CD14-positive monocyte (primary cell): Measurements from ENCODE around the gene TACC2. TPM values are rescaled to one million over a fixed set of nuclear protein-coding genes. Genes with fewer than 3 reads are reported as not detected.

Experiments used
- DNase-seq, 3 donors: peaks; one replicate each; pipeline ENCODE4 v3.0.0-alpha.2; 2011 to 2022
- H2AFZ ChIP-seq: 2 replicates; pipeline ENCODE4 v1.6.0; 2012; ENCODE audit warnings: mild to moderate bottlenecking, low read depth, low read length, inconsistent platforms; ENCODE audit not compliant: insufficient read depth, poor library complexity, severe bottlenecking
- H3K27ac ChIP-seq, 2 donors: 1 replicate in 1 of 2; 2 replicates in 1 of 2; pipeline ENCODE4 v1.5.1; 2012 to 2013; ENCODE audit warnings: low read length in 2 of 2, control low read depth in 1 of 2, inconsistent platforms in 1 of 2, low read depth in 1 of 2, mild to moderate bottlenecking in 1 of 2
- H3K27me3 ChIP-seq, 2 donors: one replicate each; pipeline versions ENCODE4 v1.6.0 to v1.6.1; 2011 to 2013; ENCODE audit warnings: low read length in 2 of 2; ENCODE audit not compliant: control insufficient read depth in 2 of 2, insufficient read depth in 2 of 2
- H3K36me3 ChIP-seq, 2 donors: replicated peaks in 1 of 2; 1 replicate in 1 of 2; 2 replicates in 1 of 2; pipeline versions ENCODE4 v1.5.1 to v1.6.1; 2012 to 2013; ENCODE audit warnings: low read length in 2 of 2, control low read depth in 1 of 2, inconsistent platforms in 1 of 2, mild to moderate bottlenecking in 1 of 2; ENCODE audit not compliant: insufficient read depth in 2 of 2, control insufficient read depth in 1 of 2
- H3K4me1 ChIP-seq, 2 donors: 1 replicate in 1 of 2; 2 replicates in 1 of 2; pipeline versions ENCODE4 v1.5.1 to v1.6.1; 2012 to 2013; ENCODE audit warnings: low read length in 2 of 2, control low read depth in 1 of 2, inconsistent platforms in 1 of 2, mild to moderate bottlenecking in 1 of 2, moderate library complexity in 1 of 2; ENCODE audit not compliant: insufficient read depth in 2 of 2, control insufficient read depth in 1 of 2
- H3K4me2 ChIP-seq: replicated peaks from 2 replicates; pipeline ENCODE3; 2012; ENCODE audit warnings: low read length, moderate library complexity, mild to moderate bottlenecking; ENCODE audit not compliant: poor library complexity, severe bottlenecking; ENCODE audit errors: extremely low read depth
- H3K4me3 ChIP-seq, 3 experiments: fragments of 200-600 bp in 1 of 3; sonication (generic) in 1 of 3; replicated peaks in 1 of 3; 1 replicate in 2 of 3; 2 replicates in 1 of 3; pipeline ENCODE4 v1.5.1; 2011 to 2013; ENCODE audit warnings: low read length in 3 of 3, mild to moderate bottlenecking in 3 of 3, control low read depth in 2 of 3, low read depth in 2 of 3, inconsistent platforms in 1 of 3, moderate library complexity in 1 of 3
- H3K79me2 ChIP-seq: 2 replicates; pipeline ENCODE4 v1.6.0; 2012; ENCODE audit warnings: mild to moderate bottlenecking, control low read depth, inconsistent platforms, low read length, moderate library complexity; ENCODE audit not compliant: insufficient read depth
- H3K9ac ChIP-seq: 2 replicates; pipeline ENCODE4 v1.6.0; 2017; ENCODE audit warnings: low read length, mild to moderate bottlenecking; ENCODE audit not compliant: insufficient read depth, poor library complexity, severe bottlenecking
- H3K9me3 ChIP-seq, 2 donors: replicated peaks in 1 of 2; 1 replicate in 1 of 2; 2 replicates in 1 of 2; pipeline versions ENCODE4 v1.5.1 to v1.6.1; 2012 to 2013; ENCODE audit warnings: low read length in 2 of 2, control low read depth in 1 of 2; ENCODE audit not compliant: control insufficient read depth in 1 of 2, insufficient read depth in 1 of 2
- H4K20me1 ChIP-seq: 2 replicates; pipeline ENCODE4 v1.6.0; 2012; ENCODE audit warnings: mild to moderate bottlenecking, low read length, control low read depth, moderate library complexity; ENCODE audit not compliant: insufficient read depth
- H3K27ac Mint-ChIP-seq, 7 donors: one replicate each; pipeline ENCODE4 v1.8.0; 2020; ENCODE audit warnings: mild to moderate bottlenecking in 7 of 7, mixed read lengths in 7 of 7, moderate library complexity in 6 of 7, inconsistent platforms in 2 of 7
- H3K27me3 Mint-ChIP-seq, 3 donors: one replicate each; pipeline ENCODE4 v1.8.0; 2021 to 2022; ENCODE audit warnings: low read depth in 3 of 3, mild to moderate bottlenecking in 3 of 3, mixed read lengths in 3 of 3, moderate library complexity in 3 of 3, inconsistent platforms in 1 of 3
- H3K36me3 Mint-ChIP-seq, 2 donors: one replicate each; pipeline ENCODE4 v1.8.0; 2020; ENCODE audit warnings: mixed read lengths in 2 of 2, inconsistent platforms in 1 of 2, mild to moderate bottlenecking in 1 of 2
- H3K4me1 Mint-ChIP-seq: one replicate; pipeline ENCODE4 v1.8.0; 2020; ENCODE audit warnings: mild to moderate bottlenecking, mixed read lengths
- H3K4me3 Mint-ChIP-seq, 2 donors: one replicate each; pipeline ENCODE4 v1.8.0; 2020; ENCODE audit warnings: mild to moderate bottlenecking in 2 of 2, mixed read lengths in 2 of 2, moderate library complexity in 1 of 2
- H3K9me3 Mint-ChIP-seq, 7 donors: one replicate each; pipeline ENCODE4 v1.8.0; 2020 to 2022; ENCODE audit warnings: mixed read lengths in 7 of 7, mild to moderate bottlenecking in 6 of 7, moderate library complexity in 6 of 7, inconsistent platforms in 2 of 7
- WGBS: methylation state at CpG from one replicate; pipeline ENCODE4 v1.1.5; 2013; ENCODE audit warnings: missing lambda C conversion rate; ENCODE audit not compliant: insufficient coverage; 5-methylcytosine and 5-hydroxymethylcytosine counted together
- intact Hi-C, 2 donors: fragments of 100-400 bp; cut with micrococcal nuclease; formaldehyde crosslinking; loops; one replicate each; pipeline versions ENCODE4 v1.15.0 to v1.15.1; 2023
- polyA plus RNA-seq, 3 donors: library from polyadenylated mRNA; depleted of rRNA in 1 of 3; unstranded in 2 of 3; stranded (reverse) in 1 of 3; fragments of 300-500 nt in 2 of 3; fragments of >200 nt in 1 of 3; fragmentation: Illumina TruSeq in 2 of 3; gene quantifications; 1 replicate in 2 of 3; 2 replicates in 1 of 3; pipeline ENCODE4 v1.2.3, GENCODE V29; 2012 to 2021
- TF ChIP-seq, protein P1 (sequence below): fragments of 200-600 bp; IDR thresholded peaks from one replicate; pipeline ENCODE4 v1.8.0; 2022; ENCODE audit warnings: antibody characterized with exemption, mild to moderate bottlenecking

Gene TACC2
- polyA plus RNA-seq, 3 donors = 0.03 TPM; not detected in 2

- no peak overlapping the region for H3K4me3 Mint-ChIP-seq
Observed at GRCh38 chr10:122173337-122173736, 184.4 kb downstream of the TACC2 start.

GRCh38 chr10:122173766-122174435, 184.9 kb downstream of the TACC2 start:
- no peaks in the 10 kb centered on the region for H3K9me3 ChIP-seq
- peaks cover 12 to 25% (median 25%) of the 10 kb centered on the region in 3 donors for H3K27me3 Mint-ChIP-seq
- intact Hi-C loops = no loop called here
- H3K27ac ChIP-seq = no peak overlapping the region
- no peak overlapping the region for H2AFZ ChIP-seq
- H3K27ac Mint-ChIP-seq = no peak overlapping the region
- TF ChIP-seq, protein P1, sequence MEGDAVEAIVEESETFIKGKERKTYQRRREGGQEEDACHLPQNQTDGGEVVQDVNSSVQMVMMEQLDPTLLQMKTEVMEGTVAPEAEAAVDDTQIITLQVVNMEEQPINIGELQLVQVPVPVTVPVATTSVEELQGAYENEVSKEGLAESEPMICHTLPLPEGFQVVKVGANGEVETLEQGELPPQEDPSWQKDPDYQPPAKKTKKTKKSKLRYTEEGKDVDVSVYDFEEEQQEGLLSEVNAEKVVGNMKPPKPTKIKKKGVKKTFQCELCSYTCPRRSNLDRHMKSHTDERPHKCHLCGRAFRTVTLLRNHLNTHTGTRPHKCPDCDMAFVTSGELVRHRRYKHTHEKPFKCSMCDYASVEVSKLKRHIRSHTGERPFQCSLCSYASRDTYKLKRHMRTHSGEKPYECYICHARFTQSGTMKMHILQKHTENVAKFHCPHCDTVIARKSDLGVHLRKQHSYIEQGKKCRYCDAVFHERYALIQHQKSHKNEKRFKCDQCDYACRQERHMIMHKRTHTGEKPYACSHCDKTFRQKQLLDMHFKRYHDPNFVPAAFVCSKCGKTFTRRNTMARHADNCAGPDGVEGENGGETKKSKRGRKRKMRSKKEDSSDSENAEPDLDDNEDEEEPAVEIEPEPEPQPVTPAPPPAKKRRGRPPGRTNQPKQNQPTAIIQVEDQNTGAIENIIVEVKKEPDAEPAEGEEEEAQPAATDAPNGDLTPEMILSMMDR = no peak
- H3K4me3 ChIP-seq = no peak overlapping the region
- peaks cover 0 to 2% (median 0%) of the 10 kb centered on the region in 7 donors for H3K9me3 Mint-ChIP-seq
- no peak overlapping the region for H3K4me3 Mint-ChIP-seq
- H3K9ac ChIP-seq = no peak overlapping the region
- H3K4me1 ChIP-seq = no peaks in the 10 kb centered on the region
- 88% methylated on average over 7 of the region's 8 CpGs for WGBS
- DNase-seq = no peak
- H3K79me2 ChIP-seq = no peaks in the 10 kb centered on the region
- H3K4me2 ChIP-seq = no peak overlapping the region
- no peaks in the 10 kb centered on the region for H3K36me3 ChIP-seq
- H3K36me3 Mint-ChIP-seq = no peaks in the 10 kb centered on the region
- no peaks in the 10 kb centered on the region for H4K20me1 ChIP-seq
- H3K27me3 ChIP-seq = peaks cover 0 to 5% of the 10 kb centered on the region in 2 donors
- no peaks in the 10 kb centered on the region for H3K4me1 Mint-ChIP-seq

More at GRCh38 chr10:122173337-122173736, 184.4 kb downstream of the TACC2 start:
- DNase-seq = no peak
- Histone ChIP-seq H2AFZ (no peak overlapping the region), H3K9ac (no peak overlapping the region), H3K27ac (no peak overlapping the region), H3K27me3 (peaks cover 0 to 5% of the 10 kb centered on the region in 2 donors), H3K79me2 (no peaks in the 10 kb centered on the region), H4K20me1 (no peaks in the 10 kb centered on the region), H3K4me2 (no peak overlapping the region), H3K4me3 (no peak overlapping the region), H3K4me1 (no peaks in the 10 kb centered on the region), H3K36me3 (no peaks in the 10 kb centered on the region), H3K9me3 (no peaks in the 10 kb centered on the region)
- Mint-ChIP-seq H3K36me3 (no peaks in the 10 kb centered on the region), H3K27ac (no peak overlapping the region), H3K4me1 (no peaks in the 10 kb centered on the region), H3K27me3 (peaks cover 17 to 23% (median 21%) of the 10 kb centered on the region in 3 donors), H3K9me3 (peaks cover 0 to 2% (median 0%) of the 10 kb centered on the region in 7 donors)
- intact Hi-C loops = no loop called here
- WGBS = 72% methylated on average over 7 of the region's 7 CpGs
- TF ChIP-seq, protein P1 = no peak
